T47D (cell line): ENCODE measurements around the gene WHAMM.
"Not testable (repeated sequence)": the region's sequence is repeated elsewhere in the genome, so short reads cannot be mapped to it uniquely, and the experiment has no call there.

Experiments used
- DNase-seq, 2 experiments: peaks; one replicate each; pipeline versions ENCODE4 v3.0.0 to v3.0.0-alpha.2; 2011 to 2012; ENCODE audit warnings: low read depth in 1 of 2, low spot score in 1 of 2
- JUND ChIP-seq: IDR thresholded peaks from 2 replicates; pipeline ENCODE4 v1.6.1; 2012; ENCODE audit warnings: low read depth
- in situ Hi-C: cut with HindIII; loops from 2 replicates; pipeline ENCODE4 v1.10.0; 2016; ENCODE audit warnings: low sequenced_read_pairs, low pct_unique_long_range_greater_than_20kb

Gene WHAMM

DNA sequence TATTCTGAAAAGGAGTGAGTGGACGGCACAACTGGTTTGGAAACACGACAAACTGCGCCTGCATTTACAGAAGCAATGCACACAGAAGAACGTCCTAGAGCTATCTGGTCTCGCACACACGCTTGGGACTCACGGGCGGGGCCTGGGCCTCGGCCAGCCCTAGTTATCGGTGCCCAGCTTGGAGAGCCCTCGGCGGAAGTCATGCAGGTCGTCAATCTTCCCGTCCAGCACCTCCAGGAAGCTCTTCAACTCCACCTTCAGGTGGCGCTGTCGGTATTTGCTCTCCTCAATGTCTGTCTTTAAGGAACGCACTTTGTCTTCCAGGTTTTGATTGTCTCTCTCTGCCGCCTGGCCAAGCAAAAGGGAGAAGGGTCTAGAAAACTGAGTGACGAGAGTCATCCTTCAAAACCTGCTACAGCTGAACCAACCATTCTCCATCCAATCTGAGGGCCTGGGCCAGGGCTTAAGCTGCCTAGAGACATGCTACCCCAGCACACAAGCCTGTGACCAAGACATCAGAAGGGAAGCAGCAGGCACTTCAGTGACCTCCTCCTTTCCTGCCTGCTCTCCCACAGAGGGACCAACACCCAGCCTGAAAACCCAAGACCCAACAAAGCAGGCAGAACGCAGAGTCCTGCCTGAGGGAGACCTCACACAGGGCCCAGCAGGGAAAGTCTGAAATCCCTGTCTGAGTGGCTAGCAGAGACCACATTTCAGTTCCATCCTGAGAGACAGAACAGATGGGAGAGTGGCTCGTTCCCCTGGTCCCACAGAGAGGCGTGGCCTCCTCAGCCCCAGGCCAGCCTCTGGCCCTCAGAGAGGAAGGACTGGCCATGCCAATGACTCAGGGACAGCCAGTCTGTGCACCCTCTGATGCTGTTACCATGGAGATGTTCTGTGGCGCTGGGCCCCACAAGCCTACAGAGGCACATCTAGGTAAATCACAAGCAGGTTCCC, 40.4 kb downstream of the WHAMM start:
- in situ Hi-C loops = no loop called here
- TF ChIP-seq JUND = no peak
- peak; percentile 71 to 91 for DNase-seq

DNA sequence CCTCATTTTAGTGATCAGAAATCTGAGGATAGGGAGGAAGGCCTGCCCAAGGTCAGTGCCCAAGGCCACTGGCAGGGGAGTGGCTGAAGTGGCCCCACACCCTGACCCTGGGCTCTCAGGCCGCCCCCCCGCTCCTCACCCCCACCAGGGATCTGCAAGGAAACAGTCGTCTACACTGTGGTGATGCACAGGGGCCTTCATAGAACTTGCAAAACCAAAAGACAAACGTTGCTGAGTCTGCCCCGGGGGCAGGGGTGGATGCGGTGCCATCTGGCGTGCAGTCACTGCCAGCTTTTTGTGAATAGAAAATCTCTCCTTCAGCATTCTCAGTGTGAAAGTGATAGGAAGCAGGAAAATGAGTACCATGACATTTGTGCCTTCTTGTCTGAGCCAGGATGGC, 41.3 kb downstream of the WHAMM start:
- in situ Hi-C loops = no loop called here
- no peak for TF ChIP-seq JUND
- no peak for DNase-seq

DNA sequence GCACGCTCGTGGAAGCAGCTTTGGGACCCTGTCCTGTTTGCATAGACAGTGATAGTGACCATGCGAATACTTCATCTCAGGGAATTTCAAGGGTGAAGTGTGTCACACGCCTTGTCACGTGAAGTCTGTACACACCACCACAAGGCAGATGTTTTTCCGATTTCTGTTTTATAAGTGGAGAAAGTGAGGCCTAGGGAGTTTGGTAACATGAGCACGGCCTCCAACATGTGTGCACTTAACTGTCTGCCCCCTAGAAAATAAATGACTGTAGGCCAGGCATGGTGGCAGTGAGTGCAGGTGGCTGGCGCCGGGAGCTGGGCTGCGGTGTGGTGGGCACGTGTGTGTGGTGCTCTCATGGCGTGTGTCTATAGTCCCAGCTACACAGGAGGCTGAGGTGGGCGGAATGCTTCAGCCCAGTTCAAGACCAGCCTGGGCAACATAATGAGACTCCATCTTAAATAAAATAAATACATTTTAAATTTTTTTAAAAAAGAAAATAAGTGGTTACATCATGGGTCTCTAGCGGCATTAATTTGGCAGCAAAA, 42.0 kb downstream of the WHAMM start:
- DNase-seq = no peak
- no peak for TF ChIP-seq JUND
- in situ Hi-C loops = no loop called here

DNA sequence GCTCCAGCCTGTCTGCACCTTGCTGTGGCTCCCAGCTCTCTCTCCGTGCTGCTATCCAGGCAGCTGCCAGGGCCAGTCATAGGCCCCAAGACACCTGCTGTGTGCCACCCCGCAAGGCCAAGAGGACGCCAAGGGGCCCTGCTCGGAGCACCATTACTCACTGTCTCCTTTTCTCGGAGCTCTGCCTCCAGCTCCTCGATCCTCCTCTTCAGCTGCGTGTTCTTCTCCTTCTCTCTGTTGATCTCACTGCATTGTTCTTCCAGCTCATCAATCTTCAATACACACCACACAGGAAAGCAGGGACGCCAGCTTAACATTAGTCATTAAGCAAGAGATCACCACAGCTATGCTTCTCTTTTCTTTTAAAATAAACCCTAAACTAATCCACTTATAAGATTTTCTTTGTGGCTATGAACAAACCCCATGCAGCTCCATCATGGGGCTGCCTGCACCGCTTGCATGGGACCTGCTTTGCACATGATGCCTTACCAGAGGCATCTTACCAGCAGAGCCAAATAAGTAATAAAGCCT, 42.6 kb downstream of the WHAMM start:
- DNase-seq = no peak
- in situ Hi-C loops = no loop called here
- TF ChIP-seq JUND = no peak

DNA sequence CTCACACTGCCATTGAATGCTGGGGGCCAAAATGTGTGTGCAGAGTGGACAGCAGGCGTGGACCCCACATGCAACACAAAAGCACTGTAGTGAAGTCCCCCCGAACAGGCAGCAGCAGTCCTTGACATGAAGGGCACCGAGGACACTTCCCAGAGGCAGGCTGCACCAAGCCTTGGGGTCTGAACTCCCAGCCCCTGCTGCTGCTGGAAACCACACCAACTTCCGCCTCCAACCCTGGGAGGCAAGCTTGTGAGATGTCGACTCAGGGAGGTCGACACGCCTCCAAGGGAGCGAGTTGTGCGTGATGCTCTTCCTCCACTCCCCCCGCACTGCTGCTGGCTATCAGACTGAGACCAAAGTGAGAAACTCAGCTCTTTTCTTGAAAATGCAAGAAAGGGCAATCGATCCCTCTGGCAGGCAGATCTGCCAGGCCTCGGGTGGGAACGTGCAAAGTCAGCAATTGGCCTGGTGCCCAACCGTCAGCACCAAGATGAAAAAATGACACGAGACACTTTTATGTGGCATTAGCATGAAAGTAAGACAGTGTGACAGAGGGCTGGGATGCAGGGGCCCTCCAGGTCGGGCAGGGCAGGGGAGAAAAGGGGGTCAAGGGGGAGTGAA, 43.6 kb downstream of the WHAMM start:
- no peak for TF ChIP-seq JUND
- DNase-seq = no peak
- in situ Hi-C loops = no loop called here

DNA sequence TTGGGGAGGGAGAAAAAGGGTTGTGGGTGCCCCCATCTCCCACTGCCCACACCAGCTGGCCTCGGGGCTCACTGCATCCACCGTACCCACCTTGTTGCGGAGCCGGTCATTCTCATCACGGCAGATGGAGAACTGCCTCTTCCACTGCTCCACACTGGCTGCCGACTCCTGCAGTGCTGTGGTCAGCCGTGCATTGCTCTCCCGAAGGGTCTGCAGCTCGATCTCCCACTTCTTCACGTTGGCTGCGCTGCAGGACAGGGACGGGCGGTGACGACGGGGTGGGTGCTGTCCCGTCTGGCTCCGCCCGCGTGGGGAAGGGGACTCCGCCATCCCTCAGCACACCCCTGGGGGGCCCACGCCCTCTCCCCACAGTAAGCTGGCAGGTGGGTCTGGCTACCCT, 45.1 kb downstream of the WHAMM start:
- no peak for DNase-seq
- no peak for TF ChIP-seq JUND
- in situ Hi-C loops = no loop called here

DNA sequence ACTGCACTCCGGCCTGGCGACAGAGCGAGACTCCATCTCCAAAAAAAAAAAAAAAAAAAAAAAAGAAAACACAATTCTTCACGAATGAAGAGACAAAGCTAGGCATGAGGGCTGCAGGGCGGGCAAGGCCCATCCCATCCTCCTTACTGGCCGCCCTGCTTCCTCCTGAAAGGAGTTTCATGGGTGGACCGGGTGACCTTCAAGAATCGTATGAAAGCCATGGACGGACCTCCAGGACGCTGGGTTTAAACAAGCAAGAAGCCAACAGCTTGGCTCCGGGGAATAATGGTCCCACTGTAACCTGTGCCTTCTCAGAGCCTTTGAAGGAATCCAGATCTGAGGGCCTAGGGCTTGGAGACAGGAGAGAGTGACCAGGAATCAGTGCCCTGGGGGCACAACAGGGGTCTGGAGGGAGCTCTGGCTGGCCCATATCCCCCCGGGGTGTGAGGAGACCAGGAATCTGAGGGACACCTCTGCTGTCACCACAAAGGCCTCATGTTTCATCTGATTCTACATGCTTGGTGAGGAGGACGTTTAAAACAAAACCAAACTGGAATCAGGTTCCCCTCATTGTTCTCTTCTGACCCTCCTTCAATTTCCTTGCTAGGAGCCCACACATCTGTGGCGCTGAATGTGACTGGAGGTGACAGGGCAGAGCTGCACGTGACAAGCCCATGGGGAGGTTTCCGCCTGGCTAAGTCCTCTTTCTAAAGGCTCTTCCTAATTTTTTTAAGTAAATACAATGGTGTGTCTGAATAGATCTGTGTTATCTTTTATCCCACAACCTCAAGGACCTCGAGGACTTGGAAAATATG, 46.1 kb downstream of the WHAMM start:
- DNase-seq = no peak
- TF ChIP-seq JUND = no peak
- in situ Hi-C loops = no loop called here

DNA sequence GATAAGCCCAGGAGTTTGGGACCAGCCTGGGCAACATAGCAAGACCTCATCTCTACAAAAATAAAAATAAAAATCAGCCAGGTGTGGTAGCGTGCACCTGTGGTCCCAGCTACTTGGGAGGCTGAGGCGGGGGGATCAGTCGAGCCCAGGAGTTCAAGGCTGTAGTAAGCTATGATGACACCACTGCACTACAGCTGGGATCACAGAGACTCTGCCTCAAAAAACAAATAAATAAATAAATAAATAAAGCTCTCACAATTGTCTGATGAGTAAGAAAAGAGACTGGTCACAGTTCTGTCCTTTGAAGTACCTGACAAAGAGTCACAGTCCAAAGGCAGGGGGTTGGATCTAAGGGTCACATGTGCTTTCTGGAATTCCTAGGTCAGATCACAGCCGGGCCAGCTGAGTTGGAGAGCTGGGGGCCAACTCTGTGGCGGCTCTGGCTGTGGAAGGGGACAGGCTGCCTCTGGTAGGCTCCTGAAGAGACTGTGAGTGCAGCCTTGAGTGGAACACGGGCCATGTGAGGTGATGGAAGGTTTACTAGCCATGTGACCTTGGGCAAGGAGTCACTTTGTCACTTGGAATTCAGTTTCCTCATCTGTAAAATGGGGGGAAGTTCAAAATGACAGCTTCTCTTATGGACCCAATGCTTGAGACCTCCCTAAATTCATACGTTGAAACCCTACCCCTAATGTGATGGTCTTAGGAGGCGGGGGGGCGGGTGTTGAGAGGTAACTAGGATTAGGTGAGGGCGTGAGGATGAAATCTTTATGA, 47.2 kb downstream of the WHAMM start:
- no peak for DNase-seq
- no peak for TF ChIP-seq JUND
- in situ Hi-C loops = no loop called here

DNA sequence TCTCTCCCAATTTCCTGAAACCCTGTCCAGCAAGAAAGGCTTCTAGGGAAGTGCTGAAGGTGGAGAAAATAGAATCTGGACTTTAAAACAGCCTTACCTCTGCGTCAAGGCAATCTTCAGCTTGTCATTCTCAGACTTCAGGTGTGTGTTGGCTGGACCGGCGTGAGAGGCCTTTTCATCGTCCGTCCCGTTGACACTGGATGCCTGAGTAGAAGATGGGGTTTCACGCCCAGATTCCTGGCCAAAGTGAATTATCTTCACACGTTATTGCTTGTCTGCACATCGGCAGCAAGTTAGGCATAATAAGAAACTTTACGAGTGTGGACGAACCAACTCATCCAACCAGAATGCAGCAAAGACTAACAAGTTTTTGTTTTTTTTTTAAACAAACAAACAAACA, 49.5 kb downstream of the WHAMM start:
- in situ Hi-C loops = no loop called here
- TF ChIP-seq JUND = no peak
- no peak for DNase-seq

DNA sequence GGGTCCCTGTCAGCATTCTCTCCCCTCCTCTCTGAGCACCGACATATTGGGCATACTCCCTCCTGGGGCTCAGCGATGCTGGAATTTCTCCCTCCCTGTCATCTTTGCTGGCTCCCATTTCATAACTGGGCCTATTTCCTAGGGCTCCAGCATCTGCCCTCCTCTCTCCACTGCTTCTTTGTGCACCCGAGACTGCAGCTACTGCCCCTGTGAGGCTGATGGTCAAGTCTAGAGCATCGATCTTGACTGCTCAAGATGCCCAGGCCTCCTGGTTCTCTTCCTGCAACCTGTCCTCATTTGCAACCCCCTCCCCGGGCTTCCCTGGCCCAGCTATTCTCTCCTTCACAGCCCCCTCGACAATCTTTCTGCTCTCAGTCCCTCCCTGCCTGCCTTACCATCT, 53.5 kb downstream of the WHAMM start:
- no peak for DNase-seq
- no peak for TF ChIP-seq JUND
- in situ Hi-C loops = no loop called here

DNA sequence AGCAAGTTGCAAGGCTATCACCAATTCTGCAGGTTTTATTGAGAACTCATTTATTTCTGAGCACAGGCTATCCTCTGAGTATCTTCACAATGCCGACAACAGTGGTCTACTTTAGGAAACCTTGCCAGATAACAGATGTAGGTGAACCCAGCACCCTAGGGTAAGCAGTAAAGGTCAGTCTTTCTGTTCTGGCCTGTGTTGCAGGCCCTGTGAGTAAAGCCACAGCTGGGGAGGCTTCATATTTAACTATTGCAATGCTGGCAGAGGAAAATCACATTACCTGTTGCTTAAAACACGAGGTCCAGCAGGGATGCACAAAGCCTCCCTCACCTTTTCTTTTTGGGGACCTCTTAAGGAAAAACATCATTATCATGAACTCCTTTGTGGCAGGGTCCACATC, 55.5 kb downstream of the WHAMM start:
- no peak for DNase-seq
- TF ChIP-seq JUND = no peak
- in situ Hi-C loops = no loop called here

DNA sequence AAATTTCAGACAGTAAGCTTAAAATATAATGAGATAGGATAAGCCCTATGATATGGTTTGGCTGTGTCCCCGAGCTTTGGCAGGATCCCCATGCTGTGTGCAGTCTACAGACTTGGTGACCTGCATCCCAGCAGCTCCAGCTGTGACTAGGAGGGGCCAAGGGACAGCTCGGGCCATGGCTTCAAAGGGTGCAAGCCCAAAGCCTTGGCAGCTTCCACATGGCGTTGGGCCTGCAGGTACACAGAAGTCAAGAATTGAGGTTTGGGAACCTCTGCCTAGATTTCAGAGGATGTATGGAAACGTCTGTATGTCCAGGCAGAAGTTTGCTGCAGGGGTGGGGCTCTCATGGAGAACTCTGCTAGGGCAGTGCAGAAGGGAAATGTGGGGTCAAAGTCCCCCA, 56.2 kb downstream of the WHAMM start:
- DNase-seq, in situ Hi-C loops: not testable (repeated sequence)

DNA sequence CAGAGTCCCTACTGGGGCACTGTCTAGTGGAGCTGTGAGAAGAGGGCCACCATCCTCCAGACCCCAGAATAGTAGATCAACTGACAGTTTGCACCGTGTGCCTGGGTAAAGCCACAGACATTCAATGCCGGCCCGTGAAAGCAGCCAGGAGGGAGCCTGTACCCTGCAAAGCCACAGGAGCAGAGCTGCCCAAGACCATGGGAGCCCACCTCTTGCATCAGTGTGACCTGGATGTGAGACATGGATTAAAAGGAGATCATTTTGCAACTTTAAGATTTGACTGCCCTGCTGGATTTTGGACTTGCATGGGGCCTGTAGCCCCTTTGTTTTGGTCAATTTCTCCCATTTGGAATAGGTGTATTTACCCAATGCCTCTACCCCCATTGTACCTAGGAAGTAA, 56.6 kb downstream of the WHAMM start:
- in situ Hi-C loops, DNase-seq: not testable (repeated sequence)
